IPS-NIHi11 (cell line): ENCODE data around the gene MED13L.
"Not testable (repeated sequence)": the region's sequence is repeated elsewhere in the genome, so short reads cannot be mapped to it uniquely, and the experiment has no call there.

Source experiments
- DNase-seq: peaks from one replicate; pipeline ENCODE4 v3.0.0; 2012; ENCODE audit warnings: mixed read lengths, low spot score

Gene MED13L

GRCh38 chr12:116010467-116010866 is 267.0 kb downstream of the MED13L start:
- DNase-seq, result no peak

DNA sequence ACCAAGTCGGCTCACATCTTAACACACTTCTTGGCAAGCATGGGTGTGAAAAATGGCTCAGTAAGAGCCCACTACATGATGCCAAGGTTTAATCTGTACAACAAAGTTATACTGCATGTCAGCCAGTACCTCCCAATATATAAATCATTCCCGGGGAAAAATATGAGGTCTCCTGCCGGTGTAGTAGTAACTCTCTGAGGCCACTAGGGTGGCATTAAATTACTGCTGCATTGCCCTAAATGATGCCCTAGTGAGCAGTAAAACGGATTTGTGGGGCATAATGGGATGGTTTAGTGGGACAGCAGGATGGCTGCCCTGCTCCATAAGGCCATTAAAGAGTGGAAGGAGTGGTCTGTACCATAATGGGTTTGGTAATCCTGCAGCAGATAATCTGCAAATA is 267.7 kb downstream of the MED13L start:
- no peak for DNase-seq

DNA sequence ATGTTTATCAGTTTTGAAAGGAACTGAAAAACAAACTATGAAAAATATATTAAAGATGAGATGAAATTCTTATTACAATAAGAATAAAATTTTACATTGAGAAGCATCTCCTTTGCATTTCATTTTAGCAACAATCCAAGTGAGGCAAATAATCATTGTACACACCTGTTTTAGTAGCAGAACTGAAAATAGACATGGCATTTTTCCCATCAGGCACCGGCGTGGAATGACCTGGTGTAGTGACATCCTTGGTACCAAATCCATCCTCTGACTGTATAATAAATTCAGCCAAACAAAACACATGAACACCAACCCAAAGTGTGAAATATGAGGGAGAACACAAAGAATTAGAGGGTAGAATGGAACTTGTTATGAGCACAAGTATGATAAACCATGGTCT is 271.4 kb downstream of the MED13L start:
- no peak for DNase-seq

- DNase-seq, result no peak
These were observed 274.5 kb downstream of the MED13L start for GRCh38 chr12:116002890-116003536.

DNA sequence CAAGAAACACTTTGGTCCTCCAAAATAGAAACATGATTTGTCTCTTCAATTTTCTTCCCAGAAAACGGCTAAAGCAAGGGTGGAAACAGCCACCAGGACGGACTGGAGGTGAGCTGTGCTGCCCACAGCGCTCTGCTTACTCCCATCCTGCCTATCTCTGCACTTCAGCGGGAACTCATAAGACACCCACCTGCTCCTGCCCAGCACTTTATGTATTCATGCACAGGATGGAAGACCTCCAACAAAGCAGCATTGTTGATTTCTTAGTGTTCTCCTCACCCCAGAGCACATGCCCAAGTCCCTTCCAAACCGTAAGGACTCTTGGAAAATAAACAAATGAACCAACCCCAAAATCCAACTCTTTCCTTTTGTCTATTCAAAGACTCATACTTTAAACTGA is 277.2 kb downstream of the MED13L start:
- no peak for DNase-seq

GRCh38 chr12:115999582-115999981 is 277.9 kb downstream of the MED13L start:
- DNase-seq, result no peak

DNA sequence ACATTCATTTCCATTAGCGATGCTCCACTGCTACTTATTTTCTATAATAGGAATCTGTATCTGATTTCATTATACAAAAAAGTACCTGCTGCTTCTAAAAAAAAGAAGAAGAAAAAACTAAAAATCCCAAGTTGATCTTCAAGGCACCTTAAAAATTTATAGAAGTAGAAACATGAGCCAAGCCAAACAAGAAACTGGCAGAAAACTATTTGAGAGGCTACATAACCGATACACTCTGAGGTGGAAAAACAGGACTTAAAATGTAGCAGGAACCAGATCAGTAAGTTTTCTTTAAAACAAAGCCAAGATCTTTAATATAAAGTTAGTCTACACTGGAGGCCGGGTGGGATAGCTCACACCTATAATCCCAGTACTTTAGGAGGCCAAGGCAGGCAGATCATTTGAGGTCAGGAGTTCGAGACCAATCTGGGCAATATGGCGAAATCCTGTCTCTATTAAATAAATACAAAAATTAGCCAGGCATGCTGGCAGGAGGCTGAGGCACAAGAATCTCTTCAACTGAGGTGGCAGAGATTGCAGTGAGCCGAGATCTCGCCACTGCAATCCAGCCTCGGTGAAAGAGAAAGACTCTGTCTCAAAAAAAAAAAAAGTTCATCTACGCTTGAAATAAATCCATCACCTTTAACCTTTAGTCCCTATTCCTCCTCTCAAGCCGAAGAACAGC is 278.6 kb downstream of the MED13L start:
- no peak for DNase-seq

GRCh38 chr12:115998119-115998633 is 279.3 kb downstream of the MED13L start:
- DNase-seq, result peak; percentile 72

DNA sequence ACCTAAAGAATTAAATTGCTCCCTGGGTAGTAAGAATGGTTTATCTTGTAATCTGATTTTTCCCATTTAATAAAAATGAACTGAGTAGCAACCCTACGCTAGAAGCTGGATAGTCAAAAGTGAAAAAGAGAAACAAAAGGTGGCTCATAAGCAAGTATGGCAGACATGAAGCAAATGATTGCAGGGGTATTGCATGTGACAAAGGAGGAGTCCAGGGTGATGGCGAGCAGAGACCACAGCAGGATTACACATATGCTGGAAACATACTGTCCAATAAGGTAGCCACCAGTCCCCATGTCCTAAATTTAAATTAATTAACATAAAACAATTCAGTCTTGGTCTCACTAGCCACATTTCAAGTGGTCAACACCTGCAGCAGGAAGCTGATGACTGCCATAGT is 283.8 kb downstream of the MED13L start:
- DNase-seq, result no peak

DNA sequence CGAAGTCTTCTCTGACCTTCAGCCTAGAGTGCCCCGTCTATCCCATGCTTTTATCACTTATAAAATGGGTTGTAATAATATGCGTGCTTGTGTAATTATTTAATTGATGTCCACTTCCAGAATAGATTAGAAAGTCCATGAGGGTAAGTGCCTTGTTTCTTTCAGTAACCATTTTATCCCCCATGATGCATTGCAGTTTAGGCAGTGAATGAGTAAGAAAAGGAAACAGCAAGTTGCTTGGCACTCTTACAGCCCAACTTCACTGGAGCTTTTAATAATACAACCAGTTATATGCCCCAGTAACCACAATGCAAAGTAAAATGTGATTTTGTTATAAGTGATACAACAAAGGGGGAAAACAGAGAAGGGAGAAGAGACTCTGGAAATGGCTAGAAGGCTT is 287.3 kb downstream of the MED13L start:
- no peak for DNase-seq

DNA sequence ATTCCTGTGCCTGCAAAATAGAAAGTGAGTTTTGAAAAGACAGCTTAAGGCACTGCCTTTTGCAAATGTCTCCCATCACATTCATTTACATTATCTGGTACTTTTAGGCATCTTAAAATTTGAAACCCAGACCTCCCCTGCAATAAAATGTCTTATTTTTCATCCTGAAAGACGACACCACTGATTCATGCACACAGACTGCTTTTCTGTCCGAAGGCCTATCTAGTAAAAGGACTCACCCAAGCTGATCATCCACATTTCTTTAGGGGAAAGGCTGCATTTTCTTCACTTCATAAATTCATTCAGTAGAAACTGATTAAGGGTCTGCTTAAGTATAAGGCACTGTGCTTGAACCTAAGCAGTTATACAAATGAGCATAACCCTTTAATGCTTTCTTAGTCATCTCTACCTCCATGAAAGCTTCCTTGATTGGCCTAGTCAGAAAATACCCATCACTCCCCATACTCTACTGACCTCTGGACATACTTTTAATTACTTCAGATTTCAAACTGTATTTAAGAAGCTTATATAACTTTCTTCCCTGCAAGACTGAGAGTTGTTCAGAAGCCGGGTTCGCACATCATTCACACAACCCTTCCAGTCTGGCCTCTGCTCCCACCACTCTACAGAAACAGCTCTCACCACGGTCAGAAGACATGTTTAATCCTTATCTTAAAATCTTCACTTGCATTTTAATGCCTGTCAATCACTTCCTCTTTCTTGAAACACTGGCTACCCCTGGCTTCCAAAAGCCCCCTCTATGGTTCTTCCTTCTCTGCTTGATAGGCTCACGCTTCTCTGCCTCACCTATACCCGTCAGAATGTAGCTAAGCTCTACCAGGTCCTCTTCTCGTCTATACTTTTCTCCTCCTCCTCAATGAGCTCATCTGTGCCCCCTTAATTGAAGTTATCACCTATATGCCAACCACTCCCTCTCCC is 288.6 kb downstream of the MED13L start:
- no peak for DNase-seq

GRCh38 chr12:115988212-115988611 is 289.3 kb downstream of the MED13L start:
- no peak for DNase-seq

DNA sequence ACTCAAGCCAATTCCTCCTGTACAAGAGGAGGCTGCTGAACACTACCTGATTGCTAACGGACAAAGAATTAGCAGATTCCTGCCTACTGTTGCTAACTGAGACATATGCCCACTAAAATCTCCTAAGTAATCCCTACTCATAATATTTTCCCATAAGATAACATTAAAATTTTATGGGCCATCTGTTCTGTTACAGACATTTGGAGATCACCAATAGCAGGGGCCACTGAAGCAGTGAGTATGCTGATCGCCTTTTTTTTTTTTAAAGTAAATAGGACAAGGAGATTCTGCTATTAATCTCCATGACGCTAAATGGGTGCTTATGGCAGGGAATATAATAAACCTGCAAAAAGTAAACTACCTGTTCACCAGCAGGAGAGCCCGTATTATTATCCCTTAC is 292.9 kb downstream of the MED13L start:
- DNase-seq, result no peak

DNA sequence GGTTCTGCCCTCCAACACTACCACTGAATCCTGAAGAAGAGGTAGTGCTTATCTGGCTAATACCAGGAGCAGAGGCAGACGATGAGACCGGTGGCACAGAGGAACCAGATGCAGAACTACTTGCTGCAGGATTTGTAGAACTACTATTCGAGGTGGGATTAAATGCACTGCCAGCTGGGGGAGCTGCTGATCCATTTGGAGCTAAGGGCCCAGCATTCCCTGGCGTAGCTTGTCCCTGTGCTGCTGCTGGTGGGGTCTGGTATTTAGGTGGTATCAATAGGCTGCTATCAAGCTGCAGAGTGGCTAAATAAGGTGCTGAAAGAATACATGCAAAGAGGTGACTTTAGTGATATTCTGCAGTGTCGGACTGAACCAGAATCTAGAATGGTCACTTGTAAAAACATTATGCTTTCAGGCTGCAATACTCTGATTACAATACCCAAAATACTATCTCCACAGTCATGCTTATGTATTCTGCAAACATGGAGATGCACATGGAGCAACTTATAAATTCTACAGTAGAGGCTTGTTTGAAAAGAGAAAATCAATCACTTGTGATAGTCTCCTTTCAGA is 294.2 kb downstream of the MED13L start:
- peak; percentile 37 for DNase-seq

- DNase-seq, result no peak
These were observed 297.2 kb downstream of the MED13L start for GRCh38 chr12:115980339-115980738.

- DNase-seq, result no peak
These were observed 297.6 kb downstream of the MED13L start for GRCh38 chr12:115979851-115980250.

- DNase-seq, result no peak
These were observed 298.1 kb downstream of the MED13L start for GRCh38 chr12:115979351-115979750.

DNA sequence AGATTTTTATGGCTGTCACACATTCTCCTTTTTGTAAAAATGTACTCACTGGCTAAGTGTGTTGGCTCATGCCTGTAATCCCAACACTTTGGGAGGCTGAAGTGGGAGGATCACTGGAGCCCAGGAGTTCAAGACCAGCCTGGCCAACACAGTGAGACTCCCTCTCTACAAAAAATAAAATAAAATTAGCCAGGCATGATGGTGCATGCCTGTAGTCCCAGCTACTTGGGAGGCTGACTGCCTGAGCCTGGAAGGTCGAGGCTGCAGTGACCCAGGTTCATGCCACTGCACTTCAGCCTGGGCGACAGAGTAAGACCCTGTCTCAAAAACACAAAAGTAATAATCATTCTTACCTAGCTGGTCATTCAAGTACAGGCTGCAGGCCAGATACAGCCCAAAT is 300.7 kb downstream of the MED13L start:
- not testable (repeated sequence) for DNase-seq

DNA sequence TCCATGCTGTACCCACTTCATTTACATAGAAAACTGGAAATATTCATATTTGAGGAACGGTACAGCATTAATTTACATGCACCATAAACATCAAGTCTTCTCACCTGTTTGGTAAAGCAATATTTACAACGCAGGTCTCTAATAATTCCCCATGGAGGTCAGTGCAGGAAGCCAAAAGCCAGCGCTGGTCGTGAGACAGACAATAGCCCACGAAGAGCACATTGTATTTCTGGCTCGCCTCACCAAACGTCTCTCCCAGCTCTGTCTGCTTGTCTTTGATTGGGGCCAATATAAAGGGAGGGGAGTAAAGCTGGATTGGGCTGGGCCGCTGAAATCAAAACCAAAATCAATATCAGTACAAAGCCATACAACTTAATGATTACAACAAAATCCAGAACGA is 302.1 kb downstream of the MED13L start:
- no peak for DNase-seq

- DNase-seq, result no peak
These were observed 303.3 kb downstream of the MED13L start for GRCh38 chr12:115973968-115974724.

GRCh38 chr12:115973066-115973465 is 304.4 kb downstream of the MED13L start:
- DNase-seq, result no peak

DNA sequence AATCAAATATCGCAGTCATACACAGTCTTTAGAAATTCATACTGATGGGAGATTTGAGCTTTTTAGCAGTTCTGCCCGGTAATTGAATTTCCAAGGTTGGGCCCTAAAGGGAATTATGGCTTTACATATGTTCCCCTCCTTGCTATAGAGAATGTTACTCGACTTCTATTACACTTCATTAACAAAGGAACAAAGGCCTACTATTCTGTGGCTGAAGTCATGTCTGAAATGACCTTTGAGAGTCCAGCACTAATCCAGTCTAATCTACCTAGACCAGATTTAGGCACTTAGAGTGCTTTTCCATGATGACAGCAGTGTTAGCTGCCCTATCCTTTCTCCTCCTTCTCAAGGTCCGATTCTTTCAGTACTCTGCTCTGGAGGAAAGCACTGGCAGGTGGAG is 305.3 kb downstream of the MED13L start:
- no peak for DNase-seq
